ENCODE results near the gene ACTR8. TPM values are rescaled to one million over a fixed set of nuclear protein-coding genes. Genes with fewer than 3 reads are reported as not detected.

The ACTR8 gene
- total and polyA plus RNA-seq, 2 of the 13 experiments (the other 11 are each of a cell fraction or from before 2014, with no cell fraction given), result 15.5 to 29.0 TPM

GRCh38 chr3:53843195-53844177 is 38.5 kb downstream of the ACTR8 start (continued):
- TF ChIP-seq TARDBP (CRISPR knock-in tag; IDR thresholded peaks at IDR 0.05), result no peak; the same call in 1 of the 2 replicates
- TF ChIP-seq, protein P1, sequence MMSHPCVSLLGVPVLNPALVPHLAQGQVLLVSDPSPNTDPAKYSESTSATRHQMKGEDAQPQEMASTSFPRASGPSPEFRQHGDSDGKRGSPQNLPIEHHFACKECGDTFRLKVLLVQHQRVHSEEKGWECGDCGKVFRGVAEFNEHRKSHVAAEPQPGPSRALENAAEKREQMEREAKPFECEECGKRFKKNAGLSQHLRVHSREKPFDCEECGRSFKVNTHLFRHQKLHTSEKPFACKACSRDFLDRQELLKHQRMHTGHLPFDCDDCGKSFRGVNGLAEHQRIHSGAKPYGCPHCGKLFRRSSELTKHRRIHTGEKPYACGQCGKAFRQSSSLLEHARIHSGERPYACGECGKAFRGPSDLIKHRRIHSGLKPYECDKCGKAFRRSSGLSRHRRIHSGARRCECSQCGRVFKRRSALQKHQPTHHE (CRISPR knock-in tag; IDR thresholded peaks at IDR 0.05; ENCODE audit: borderline replicate concordance), result 0 out of 2 replicates have a peak, but pooled peaks have one; percentile 52
- no peak for TF ChIP-seq TEAD3 (CRISPR knock-in tag; optimal IDR thresholded peaks at IDR 0.05; ENCODE audit: borderline replicate concordance)
- no peak for TF ChIP-seq MTF2 (CRISPR knock-in tag; IDR thresholded peaks at IDR 0.05; ENCODE audit: borderline replicate concordance)
- no peak for TF ChIP-seq ZEB1 (IDR thresholded peaks at IDR 0.05; ENCODE audit: insufficient replicate concordance, low read depth)
- no peak for TF ChIP-seq ZNF383 (CRISPR knock-in tag; IDR thresholded peaks at IDR 0.05; ENCODE audit: borderline replicate concordance)
- TF ChIP-seq RARG (CRISPR knock-in tag; IDR thresholded peaks at IDR 0.05; ENCODE audit: low read depth), result no peak
- TF ChIP-seq ZFP62 (CRISPR knock-in tag; IDR thresholded peaks at IDR 0.05), result no peak
- TF ChIP-seq MXI1 (IDR thresholded peaks at IDR 0.05; ENCODE audit: borderline replicate concordance, low read depth, low read length), result no peak
- peak; percentile 88 for TF ChIP-seq HNF4G (IDR thresholded peaks at IDR 0.05; ENCODE audit: borderline replicate concordance, low read depth, low read length)
- TF ChIP-seq HNF4G (CRISPR knock-in tag; IDR thresholded peaks at IDR 0.05; ENCODE audit: borderline replicate concordance, low read depth), result peak; percentile 56; the same call in 1 of the 2 replicates
- TF ChIP-seq BRCA1 (CRISPR knock-in tag; IDR thresholded peaks at IDR 0.05), result no peak
- TF ChIP-seq KMT2A (CRISPR knock-in tag; IDR thresholded peaks at IDR 0.05), result 0 out of 2 replicates have a peak, but pooled peaks have one; percentile 18
- TF ChIP-seq NRL (CRISPR knock-in tag; IDR thresholded peaks at IDR 0.05; ENCODE audit: borderline replicate concordance), result no peak
- TF ChIP-seq NR1H2 (CRISPR knock-in tag; IDR thresholded peaks at IDR 0.05; ENCODE audit: borderline replicate concordance, low read depth), result no peak
- no peak for TF ChIP-seq ZNF253 (CRISPR knock-in tag; IDR thresholded peaks at IDR 0.05; ENCODE audit: borderline replicate concordance)
- no peak; the same call in 1 of the 2 replicates for TF ChIP-seq ZBTB20 (CRISPR knock-in tag; IDR thresholded peaks at IDR 0.05; ENCODE audit: borderline replicate concordance, low read depth)
- 0 out of 2 replicates have a peak, but pooled peaks have one; percentile 6 for TF ChIP-seq ZFP37 (CRISPR knock-in tag; IDR thresholded peaks at IDR 0.05; ENCODE audit: borderline replicate concordance)
- TF ChIP-seq, protein P2, sequence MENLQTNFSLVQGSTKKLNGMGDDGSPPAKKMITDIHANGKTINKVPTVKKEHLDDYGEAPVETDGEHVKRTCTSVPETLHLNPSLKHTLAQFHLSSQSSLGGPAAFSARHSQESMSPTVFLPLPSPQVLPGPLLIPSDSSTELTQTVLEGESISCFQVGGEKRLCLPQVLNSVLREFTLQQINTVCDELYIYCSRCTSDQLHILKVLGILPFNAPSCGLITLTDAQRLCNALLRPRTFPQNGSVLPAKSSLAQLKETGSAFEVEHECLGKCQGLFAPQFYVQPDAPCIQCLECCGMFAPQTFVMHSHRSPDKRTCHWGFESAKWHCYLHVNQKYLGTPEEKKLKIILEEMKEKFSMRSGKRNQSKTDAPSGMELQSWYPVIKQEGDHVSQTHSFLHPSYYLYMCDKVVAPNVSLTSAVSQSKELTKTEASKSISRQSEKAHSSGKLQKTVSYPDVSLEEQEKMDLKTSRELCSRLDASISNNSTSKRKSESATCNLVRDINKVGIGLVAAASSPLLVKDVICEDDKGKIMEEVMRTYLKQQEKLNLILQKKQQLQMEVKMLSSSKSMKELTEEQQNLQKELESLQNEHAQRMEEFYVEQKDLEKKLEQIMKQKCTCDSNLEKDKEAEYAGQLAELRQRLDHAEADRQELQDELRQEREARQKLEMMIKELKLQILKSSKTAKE (CRISPR knock-in tag; IDR thresholded peaks at IDR 0.05; ENCODE audit: borderline replicate concordance), result 0 out of 2 replicates have a peak, but pooled peaks have one; percentile 5
- TF ChIP-seq NONO (IDR thresholded peaks at IDR 0.05), result no peak
- TF ChIP-seq NONO (CRISPR knock-in tag; conservative IDR thresholded peaks at IDR 0.05), result peak; percentile 30
- no peak for TF ChIP-seq ZNF850 (CRISPR knock-in tag; conservative IDR thresholded peaks at IDR 0.05)
- TF ChIP-seq AGO2 (optimal IDR thresholded peaks at IDR 0.05; ENCODE audit: low read depth, low read length), result no peak
- no peak for TF ChIP-seq ZNF841 (CRISPR knock-in tag; IDR thresholded peaks at IDR 0.05; ENCODE audit: borderline replicate concordance)
- TF ChIP-seq, protein P3, sequence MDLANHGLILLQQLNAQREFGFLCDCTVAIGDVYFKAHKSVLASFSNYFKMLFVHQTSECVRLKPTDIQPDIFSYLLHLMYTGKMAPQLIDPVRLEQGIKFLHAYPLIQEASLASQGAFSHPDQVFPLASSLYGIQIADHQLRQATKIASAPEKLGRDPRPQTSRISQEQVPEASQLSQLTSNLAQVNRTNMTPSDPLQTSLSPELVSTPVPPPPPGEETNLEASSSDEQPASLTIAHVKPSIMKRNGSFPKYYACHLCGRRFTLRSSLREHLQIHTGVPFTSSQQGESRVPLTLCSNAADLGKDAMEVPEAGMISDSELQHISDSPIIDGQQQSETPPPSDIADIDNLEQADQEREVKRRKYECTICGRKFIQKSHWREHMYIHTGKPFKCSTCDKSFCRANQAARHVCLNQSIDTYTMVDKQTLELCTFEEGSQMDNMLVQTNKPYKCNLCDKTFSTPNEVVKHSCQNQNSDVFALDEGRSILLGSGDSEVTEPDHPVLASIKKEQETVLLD (CRISPR knock-in tag; IDR thresholded peaks at IDR 0.05; ENCODE audit: low read depth), result no peak

Measured in HepG2 (cell line).